Mesodermal cell (in vitro differentiated cells): ENCODE results near the gene RPS8.
"Not testable (repeated sequence)": the region's sequence is repeated elsewhere in the genome, so short reads cannot be mapped to it uniquely, and the experiment has no call there.

Experiments used
- H3K27ac ChIP-seq: 2 replicates; pipeline ENCODE4 v1.7.0; 2013; ENCODE audit warnings: mild to moderate bottlenecking, low read depth, low read length, moderate library complexity; ENCODE audit not compliant: severe bottlenecking
- H3K36me3 ChIP-seq: 2 replicates; pipeline ENCODE4 v1.7.1; 2013; ENCODE audit warnings: mild to moderate bottlenecking, low read length, moderate library complexity; ENCODE audit not compliant: control insufficient read depth, insufficient read depth
- H3K4me1 ChIP-seq: one replicate; pipeline ENCODE4 v1.7.1; 2013; ENCODE audit warnings: mild to moderate bottlenecking, low read length; ENCODE audit not compliant: insufficient read depth, control insufficient read depth, poor library complexity, severe bottlenecking
- H3K4me3 ChIP-seq: 2 replicates; pipeline ENCODE4 v1.7.0; 2013; ENCODE audit warnings: low read length, control low read depth, mild to moderate bottlenecking; ENCODE audit not compliant: insufficient read depth, poor library complexity, severe bottlenecking; ENCODE audit errors: extremely low read depth
- H3K9me3 ChIP-seq: 2 replicates; pipeline ENCODE4 v1.7.1; 2013; ENCODE audit warnings: mild to moderate bottlenecking, low read length, moderate library complexity; ENCODE audit not compliant: control insufficient read depth
- WGBS, 2 experiments: methylation state at CpG; one replicate each; pipeline ENCODE4 v1.1.5; 2013; ENCODE audit warnings: missing lambda C conversion rate in 2 of 2; ENCODE audit not compliant: insufficient coverage in 2 of 2; 5-methylcytosine and 5-hydroxymethylcytosine counted together

RPS8 gene

DNA sequence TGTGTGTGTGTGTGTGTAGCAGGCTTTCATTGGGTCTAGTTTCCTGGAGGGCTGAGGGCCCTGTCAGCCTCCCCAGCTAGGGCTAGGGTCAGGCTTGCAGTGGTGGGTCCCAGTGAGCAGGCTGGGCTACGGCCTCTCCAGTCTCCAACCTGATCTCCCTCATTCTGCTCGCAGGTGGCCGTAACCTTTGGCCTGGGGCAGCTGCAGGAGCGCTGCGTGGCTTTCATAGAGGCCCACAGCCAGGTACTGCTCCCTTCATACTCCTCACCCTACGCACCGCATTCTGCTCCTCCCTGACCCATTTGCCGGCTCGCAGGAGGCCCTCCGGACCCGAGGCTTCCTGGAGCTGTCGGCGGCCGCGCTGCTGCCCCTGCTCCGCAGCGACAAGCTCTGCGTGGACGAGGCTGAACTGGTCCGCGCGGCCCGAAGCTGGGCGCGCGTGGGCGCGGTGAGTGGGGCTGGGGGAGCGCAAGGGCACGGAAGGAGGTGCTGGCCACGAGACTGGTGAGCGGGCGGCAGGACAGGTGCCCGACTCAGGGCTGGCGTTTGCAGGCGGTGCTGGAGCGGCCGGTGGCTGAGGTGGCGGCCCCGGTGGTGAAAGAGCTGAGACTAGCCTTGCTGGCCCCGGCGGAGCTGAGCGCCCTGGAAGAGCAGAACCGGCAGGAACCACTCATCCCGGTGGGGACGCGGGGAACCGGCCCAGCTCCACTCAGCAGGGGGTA is 37.6 kb downstream of the RPS8 start:
- H3K9me3 ChIP-seq, result no peaks in the 10 kb centered on the region
- H3K36me3 ChIP-seq, result peaks cover 43% of the 10 kb centered on the region
- no peak overlapping the region for H3K4me3 ChIP-seq
- H3K27ac ChIP-seq, result no peak overlapping the region
- WGBS, 2 experiments, result 94 to 96% methylated on average over 30 to 48 of the region's 48 CpGs
- peaks cover 49% of the 10 kb centered on the region for H3K4me1 ChIP-seq

DNA sequence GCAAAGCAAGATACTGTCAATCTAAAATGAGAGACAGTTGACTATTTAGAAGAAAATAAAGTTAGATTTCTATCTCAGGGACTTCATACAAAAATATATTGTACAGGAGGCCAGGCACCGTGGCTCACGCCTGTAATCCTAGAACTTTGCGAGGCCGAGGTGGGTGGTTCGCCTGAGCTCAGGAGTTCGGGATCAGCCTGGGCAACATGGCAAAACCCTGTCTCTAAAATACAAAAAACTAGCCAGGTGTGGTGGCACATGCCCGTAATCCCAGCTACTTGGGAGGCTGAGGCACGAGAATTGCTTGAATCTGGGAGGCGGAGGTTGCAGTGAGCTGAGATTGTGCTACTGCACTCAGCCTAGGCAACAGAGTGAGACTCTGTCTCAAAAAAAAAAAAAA is 40.6 kb downstream of the RPS8 start:
- not testable (repeated sequence) for H3K27ac ChIP-seq, H3K9me3 ChIP-seq, H3K4me3 ChIP-seq
- Histone ChIP-seq H3K36me3 (peaks cover 33% of the 10 kb centered on the region), H3K4me1 (peaks cover 20% of the 10 kb centered on the region)
- 79 to 89% methylated on average over 6 to 8 of the region's 9 CpGs for WGBS, 2 experiments

DNA sequence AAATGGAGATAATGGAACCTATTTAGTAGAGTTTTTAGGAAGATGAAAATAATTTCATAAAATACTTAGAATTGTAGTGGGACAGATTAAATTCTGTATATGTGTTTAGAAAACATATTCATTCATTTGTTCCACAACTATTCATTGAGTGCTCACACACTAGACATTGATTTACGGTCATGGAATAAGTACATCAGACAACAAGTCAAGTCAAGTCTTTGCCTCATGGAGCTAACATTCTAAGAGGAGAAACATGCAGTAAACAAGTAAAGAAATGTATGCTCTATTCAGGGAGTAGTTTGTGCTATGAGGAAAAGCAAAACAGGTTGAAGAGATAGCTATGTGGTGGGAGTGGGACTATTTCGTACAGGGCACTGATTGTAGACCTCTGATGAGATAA is 42.0 kb downstream of the RPS8 start:
- WGBS, 2 experiments, result 93 to 100% methylated on average over 1 of the region's 2 CpGs
- Histone ChIP-seq H3K36me3 (peaks cover 33% of the 10 kb centered on the region), H3K4me1 (peaks cover 7% of the 10 kb centered on the region), H3K9me3 (no peaks in the 10 kb centered on the region), H3K4me3 (no peak overlapping the region), H3K27ac (no peak overlapping the region)

- no peak overlapping the region for H3K4me3 ChIP-seq
- H3K27ac ChIP-seq, result no peak overlapping the region
- H3K36me3 ChIP-seq, result peaks cover 32% of the 10 kb centered on the region
- peaks cover 4% of the 10 kb centered on the region for H3K4me1 ChIP-seq
- 97% methylated on average over 7 to 8 of the region's 11 CpGs for WGBS, 2 experiments
- no peaks in the 10 kb centered on the region for H3K9me3 ChIP-seq
Observed at GRCh38 chr1:44817771-44818495, 42.6 kb downstream of the RPS8 start.

GRCh38 chr1:44819196-44819607 is 43.9 kb downstream of the RPS8 start:
- H3K27ac ChIP-seq, result peak overlapping the region; percentile 99
- WGBS, 2 experiments, result 28% methylated on average over 9 to 10 of the region's 13 CpGs
- H3K36me3 ChIP-seq, result peaks cover 21% of the 10 kb centered on the region
- H3K9me3 ChIP-seq, result no peaks in the 10 kb centered on the region
- peaks cover 4% of the 10 kb centered on the region for H3K4me1 ChIP-seq
- peak overlapping the region; percentile 12 for H3K4me3 ChIP-seq

DNA sequence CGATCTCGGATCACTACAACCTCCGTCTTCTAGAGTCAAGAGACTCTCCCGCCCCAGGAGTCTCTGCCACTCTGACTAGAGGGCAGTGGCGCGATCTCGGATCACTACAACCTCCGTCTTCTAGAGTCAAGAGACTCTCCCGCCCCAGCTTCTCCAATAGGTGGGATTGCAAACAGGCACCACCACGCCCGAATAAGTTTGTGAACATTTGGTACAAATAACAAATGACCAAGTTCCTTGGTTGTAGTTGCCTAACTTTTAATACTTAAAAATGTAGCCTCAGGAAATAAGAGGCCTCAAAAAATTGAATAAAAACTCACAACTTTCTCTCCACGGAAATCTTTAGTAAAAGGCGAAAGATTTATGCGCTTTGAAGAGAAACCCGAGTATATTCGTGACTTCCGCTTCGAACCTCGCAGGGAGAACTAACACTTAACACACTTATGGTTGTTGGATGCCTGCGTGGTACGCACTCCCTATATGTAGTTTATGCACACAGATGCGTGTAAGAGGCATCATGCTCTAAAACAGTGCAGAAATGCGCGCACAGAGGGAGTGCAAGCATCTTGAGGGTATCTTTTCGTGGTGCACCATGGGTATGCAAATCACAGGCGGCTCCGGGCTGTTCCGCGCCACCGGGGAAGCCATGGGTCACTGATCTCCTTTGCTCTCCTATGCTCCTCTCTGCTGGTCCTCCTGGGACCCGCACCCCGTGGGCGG is 44.4 kb downstream of the RPS8 start:
- H3K9me3 ChIP-seq, result no peaks in the 10 kb centered on the region
- H3K4me3 ChIP-seq, result peak overlapping the region; percentile 18
- H3K4me1 ChIP-seq, result peaks cover 4% of the 10 kb centered on the region
- peaks cover 17% of the 10 kb centered on the region for H3K36me3 ChIP-seq
- 1 to 3% methylated on average over 23 to 28 of the region's 33 CpGs for WGBS, 2 experiments
- H3K27ac ChIP-seq, result peak overlapping the region; percentile 99

- Histone ChIP-seq H3K36me3 (peaks cover 9% of the 10 kb centered on the region), H3K4me1 (no peaks in the 10 kb centered on the region), H3K4me3 (peak overlapping the region; percentile 18), H3K27ac (peak overlapping the region; percentile 99), H3K9me3 (no peaks in the 10 kb centered on the region)
- 51 to 54% methylated on average over 16 to 23 of the region's 25 CpGs for WGBS, 2 experiments
Observed at GRCh38 chr1:44820328-44821239, 45.2 kb downstream of the RPS8 start.

DNA sequence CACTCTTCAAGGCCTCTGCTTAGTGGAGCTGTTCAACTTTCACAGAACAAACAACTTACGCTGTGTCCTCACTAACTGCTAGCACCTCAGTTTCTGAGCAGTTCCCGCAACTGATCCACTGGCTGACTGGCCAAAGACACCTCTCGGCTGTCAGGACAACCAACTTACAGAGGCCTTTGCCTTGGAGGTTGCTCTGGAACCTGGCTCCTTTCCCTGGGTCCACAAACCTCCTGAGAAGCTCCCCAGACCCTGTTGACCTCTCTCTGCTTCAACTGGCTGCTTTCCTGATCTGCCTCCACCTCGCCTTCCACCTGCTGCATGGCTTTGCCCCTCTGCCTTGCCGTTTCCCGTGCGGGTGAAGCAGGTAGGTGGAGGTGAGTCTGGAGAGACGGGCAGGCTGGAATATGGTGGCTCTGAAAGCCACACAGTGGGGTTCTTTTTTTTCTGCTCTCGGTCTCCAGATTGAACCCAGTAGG is 45.9 kb downstream of the RPS8 start:
- Histone ChIP-seq H3K4me3 (no peak overlapping the region), H3K27ac (no peak overlapping the region), H3K36me3 (peaks cover 4% of the 10 kb centered on the region), H3K4me1 (no peaks in the 10 kb centered on the region), H3K9me3 (no peaks in the 10 kb centered on the region)
- 92 to 97% methylated on average over 6 to 8 of the region's 9 CpGs for WGBS, 2 experiments

DNA sequence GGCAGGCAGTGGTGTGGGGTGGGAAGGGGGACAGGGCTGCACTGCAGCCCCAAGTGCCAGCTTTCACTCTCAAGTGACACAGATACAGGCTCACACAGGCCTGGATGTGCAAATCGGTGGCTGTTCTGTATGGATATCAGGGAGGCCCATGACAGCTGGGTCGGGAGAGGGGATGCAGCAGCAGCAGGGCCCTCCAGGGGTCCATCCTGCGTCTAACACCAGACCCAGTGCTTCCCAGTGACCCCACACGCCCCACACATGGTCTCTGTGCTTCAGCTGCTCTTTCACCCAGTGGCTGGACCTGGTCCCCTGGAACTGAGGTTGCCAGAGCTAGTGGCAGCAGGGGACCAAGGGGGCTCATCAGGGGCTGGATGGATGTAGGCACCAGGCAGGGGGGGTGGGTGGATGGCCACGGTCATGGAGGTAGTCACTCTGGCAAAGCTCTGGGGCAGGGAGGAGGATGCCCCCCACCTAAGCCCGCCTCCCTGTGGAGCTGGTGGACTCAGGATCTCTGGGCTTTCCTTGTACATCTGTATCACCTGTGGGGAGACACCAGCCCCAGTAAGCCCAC is 46.9 kb downstream of the RPS8 start:
- Histone ChIP-seq H3K9me3 (no peaks in the 10 kb centered on the region), H3K4me3 (no peak overlapping the region), H3K4me1 (no peaks in the 10 kb centered on the region), H3K36me3 (no peaks in the 10 kb centered on the region), H3K27ac (no peak overlapping the region)
- WGBS, 2 experiments, result 90 to 100% methylated on average over 3 to 6 of the region's 6 CpGs
